Natural killer cell treated with Interleukin-12 subunit alpha and Interleukin-12 subunit beta and Interleukin-15 and Interleukin-18, amount 100 ng/mL, for 72 hours (primary cell): Measurements from ENCODE around the gene UBE2Q2. TPM values are rescaled to one million over a fixed set of nuclear protein-coding genes. Genes with fewer than 3 reads are reported as not detected.
"Not testable (repeated sequence)": the region's sequence is repeated elsewhere in the genome, so short reads cannot be mapped to it uniquely, and the experiment has no call there.

Experiments
- ATAC-seq, 2 donors: fragments of 150-1000 bp; cut with Tn5 transposase in 1 of 2; sonication (Bioruptor Pico), chemical (Tn5 transposase) in 1 of 2; 2 replicates each; pipeline ENCODE4 v1.10.0; 2021
- DNase-seq: peaks from one replicate; pipeline ENCODE4 v3.0.0; 2022; ENCODE audit warnings: low spot score
- H3K27ac Mint-ChIP-seq, 2 donors: 1 replicate in 1 of 2; 2 replicates in 1 of 2; pipeline ENCODE4 v1.8.0; 2022; ENCODE audit warnings: mixed read lengths in 2 of 2, mild to moderate bottlenecking in 1 of 2, moderate library complexity in 1 of 2
- H3K27me3 Mint-ChIP-seq, 2 donors: 1 replicate in 1 of 2; 2 replicates in 1 of 2; pipeline ENCODE4 v1.8.0; 2022; ENCODE audit warnings: mixed read lengths in 2 of 2
- H3K36me3 Mint-ChIP-seq: one replicate; pipeline ENCODE4 v1.8.0; 2022; ENCODE audit warnings: mixed read lengths
- H3K4me1 Mint-ChIP-seq, 2 donors: 1 replicate in 1 of 2; 2 replicates in 1 of 2; pipeline ENCODE4 v1.8.0; 2022; ENCODE audit warnings: low read depth in 2 of 2, mixed read lengths in 2 of 2, mild to moderate bottlenecking in 1 of 2
- H3K4me3 Mint-ChIP-seq: one replicate; pipeline ENCODE4 v1.8.0; 2022; ENCODE audit warnings: mixed read lengths
- H3K9me3 Mint-ChIP-seq: 2 replicates; pipeline ENCODE4 v1.8.0; 2022; ENCODE audit warnings: mixed read lengths
- total RNA-seq, 2 donors: library from RNA; stranded (reverse); gene quantifications; one replicate each; pipeline ENCODE4 v1.2.3, GENCODE V29; 2022

The UBE2Q2 gene
- total RNA-seq, 2 donors from 2014 or later, result 23.9 to 38.5 TPM

DNA sequence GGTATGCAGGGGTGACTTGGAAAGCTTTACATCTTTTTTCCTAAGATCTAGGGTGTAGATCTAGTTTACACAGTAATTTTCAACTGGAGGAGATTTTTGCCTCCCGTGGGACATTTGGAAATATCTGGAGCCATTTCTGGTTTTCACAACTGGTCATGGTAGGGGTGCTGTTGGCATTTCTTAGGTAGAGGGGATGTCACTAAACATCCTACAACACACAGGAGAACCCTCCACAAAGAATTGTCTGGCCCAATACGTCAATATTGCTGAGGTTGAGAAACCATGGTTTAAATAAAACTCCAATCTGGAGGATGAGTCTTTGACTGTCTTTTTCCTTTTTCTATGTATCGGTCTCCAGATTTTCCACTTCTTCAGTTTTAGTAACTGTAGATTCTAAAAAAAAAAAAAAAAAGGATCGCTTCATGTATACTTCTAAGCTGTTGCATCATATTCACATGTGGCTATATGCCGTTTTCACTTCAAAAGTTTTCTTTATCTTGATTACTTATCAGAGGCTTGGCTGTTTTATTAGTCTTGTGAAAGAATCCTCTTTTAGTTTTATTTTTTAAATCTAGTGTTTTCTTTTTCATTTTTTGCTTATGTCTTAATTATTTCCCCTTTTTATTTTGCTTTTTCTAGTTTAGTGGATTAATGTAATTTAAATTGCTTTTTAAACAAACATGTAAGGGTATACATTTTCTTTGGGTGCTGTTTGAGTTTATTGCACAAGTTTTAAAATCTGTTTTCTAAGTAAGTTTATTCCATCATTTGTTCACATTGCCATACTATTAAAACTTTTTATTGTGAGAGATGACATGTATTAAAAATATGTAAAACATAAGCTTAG lies 21.2 kb downstream of the UBE2Q2 start:
- ATAC-seq, result no peak
- peak overlapping the region in 1 of 2 donors; percentile 45 for H3K27ac Mint-ChIP-seq

DNA sequence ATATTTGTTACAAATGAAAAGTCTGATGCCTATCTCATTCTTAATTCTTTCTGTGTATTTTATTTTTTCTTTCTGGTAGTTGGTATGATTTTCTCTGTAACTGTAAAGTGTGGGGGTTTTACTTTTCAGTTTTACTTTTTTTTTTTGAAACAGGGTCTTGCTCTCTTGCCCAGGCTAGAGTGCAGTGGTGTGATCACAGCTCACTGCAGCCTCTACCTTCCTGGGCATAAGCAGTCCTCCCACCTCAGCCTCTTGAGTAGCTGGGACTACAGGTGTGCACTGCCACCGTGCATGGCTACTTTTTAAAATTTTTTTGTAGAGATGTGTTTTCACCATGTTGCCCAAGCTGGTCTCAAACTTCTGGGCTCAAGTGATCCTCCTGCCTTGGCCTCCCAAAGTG lies 22.8 kb downstream of the UBE2Q2 start:
- not testable (repeated sequence) for DNase-seq, H3K27me3 Mint-ChIP-seq, H3K9me3 Mint-ChIP-seq, ATAC-seq, H3K4me3 Mint-ChIP-seq, H3K36me3 Mint-ChIP-seq
- Mint-ChIP-seq H3K4me1 (peaks cover 28 to 33% of the 10 kb centered on the region in 2 donors), H3K27ac (peak overlapping the region in 1 of 2 donors; percentile 4)

More for the DNA sequence above, 21.2 kb downstream of the UBE2Q2 start:
- H3K9me3 Mint-ChIP-seq, result no peaks in the 10 kb centered on the region
- peaks cover 30 to 41% of the 10 kb centered on the region in 2 donors for H3K4me1 Mint-ChIP-seq
- H3K27me3 Mint-ChIP-seq, result no peaks in the 10 kb centered on the region
- DNase-seq, result no peak
- H3K36me3 Mint-ChIP-seq, result no peaks in the 10 kb centered on the region
- H3K4me3 Mint-ChIP-seq, result no peak overlapping the region

DNA sequence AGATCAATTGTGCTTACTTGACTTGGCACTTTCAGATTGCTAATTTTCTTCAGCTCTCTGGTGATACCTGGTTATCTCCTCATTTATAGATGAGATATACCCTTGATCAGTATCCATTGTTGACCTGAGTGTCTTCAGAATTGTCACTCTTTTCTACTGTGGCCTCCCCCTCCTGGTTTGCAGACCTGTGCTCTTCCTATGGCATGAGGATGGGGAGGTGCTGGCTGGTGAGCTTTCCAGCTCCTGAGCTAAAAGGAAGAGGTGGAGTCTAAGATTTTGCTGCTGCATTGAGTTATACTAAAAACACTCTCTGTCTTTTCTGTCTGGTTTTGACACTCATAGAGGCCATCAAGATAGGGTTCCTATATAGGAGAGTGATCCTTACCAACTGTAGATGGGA lies 23.7 kb downstream of the UBE2Q2 start:
- Mint-ChIP-seq H3K36me3 (no peaks in the 10 kb centered on the region), H3K4me1 (peaks cover 31 to 38% of the 10 kb centered on the region in 2 donors), H3K27ac (peak overlapping the region; percentile 38 to 76)

DNA sequence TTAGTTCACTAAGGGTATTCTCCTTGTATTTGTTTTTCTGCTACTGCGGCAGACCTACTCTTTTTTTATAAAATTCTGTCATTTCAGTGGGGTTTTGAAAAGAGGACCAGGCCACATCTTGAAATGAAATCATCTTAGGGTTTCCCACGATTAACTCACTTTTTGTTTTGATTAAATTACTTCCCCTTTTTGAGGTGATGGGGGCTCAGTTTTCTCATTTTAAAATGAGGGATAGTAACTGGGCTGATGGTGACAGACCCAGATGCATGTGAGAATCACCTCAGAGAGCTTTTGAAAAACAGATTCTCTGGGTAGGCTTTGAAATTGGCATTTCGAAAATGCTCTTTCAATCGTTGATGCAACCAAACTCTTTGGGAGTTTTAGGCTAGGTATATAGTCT lies 24.2 kb downstream of the UBE2Q2 start:
- ATAC-seq (no peak), DNase-seq (no peak)
- no peaks in the 10 kb centered on the region for H3K9me3 Mint-ChIP-seq
- H3K4me1 Mint-ChIP-seq, result peaks cover 32 to 40% of the 10 kb centered on the region in 2 donors
- peak overlapping the region; percentile 38 to 76 for H3K27ac Mint-ChIP-seq
- H3K4me3 Mint-ChIP-seq, result no peak overlapping the region
- H3K36me3 Mint-ChIP-seq, result no peaks in the 10 kb centered on the region
- H3K27me3 Mint-ChIP-seq, result no peaks in the 10 kb centered on the region

More for the DNA sequence above, 23.7 kb downstream of the UBE2Q2 start:
- no peak for ATAC-seq
- no peak overlapping the region for H3K4me3 Mint-ChIP-seq
- no peaks in the 10 kb centered on the region for H3K9me3 Mint-ChIP-seq
- H3K27me3 Mint-ChIP-seq, result no peaks in the 10 kb centered on the region
- no peak for DNase-seq

DNA sequence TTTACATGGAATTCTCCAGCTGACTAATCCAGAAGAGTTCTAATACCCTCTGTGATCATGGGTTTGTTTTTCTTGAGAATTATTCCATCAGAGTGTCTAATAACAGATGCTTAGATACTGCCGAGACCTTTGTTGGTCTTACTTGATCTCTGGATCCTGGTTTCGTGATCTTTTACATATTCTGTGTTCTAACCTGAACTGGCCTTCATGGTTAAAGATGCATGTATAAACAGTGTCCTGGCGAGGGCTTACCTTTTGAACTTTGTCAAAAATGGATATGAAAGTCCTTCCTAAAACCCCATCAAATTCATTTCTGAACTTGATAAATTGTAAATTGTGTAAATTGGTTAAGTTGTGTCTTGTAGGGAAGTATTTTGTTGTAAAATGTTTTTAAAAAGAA lies 24.8 kb downstream of the UBE2Q2 start:
- no peak for DNase-seq
- Mint-ChIP-seq H3K4me3 (no peak overlapping the region), H3K27ac (peak overlapping the region in 1 of 2 donors; percentile 76), H3K36me3 (peaks cover under 1% of the 10 kb centered on the region), H3K9me3 (no peaks in the 10 kb centered on the region), H3K4me1 (peaks cover 32 to 40% of the 10 kb centered on the region in 2 donors), H3K27me3 (no peaks in the 10 kb centered on the region)
- ATAC-seq, result no peak

DNA sequence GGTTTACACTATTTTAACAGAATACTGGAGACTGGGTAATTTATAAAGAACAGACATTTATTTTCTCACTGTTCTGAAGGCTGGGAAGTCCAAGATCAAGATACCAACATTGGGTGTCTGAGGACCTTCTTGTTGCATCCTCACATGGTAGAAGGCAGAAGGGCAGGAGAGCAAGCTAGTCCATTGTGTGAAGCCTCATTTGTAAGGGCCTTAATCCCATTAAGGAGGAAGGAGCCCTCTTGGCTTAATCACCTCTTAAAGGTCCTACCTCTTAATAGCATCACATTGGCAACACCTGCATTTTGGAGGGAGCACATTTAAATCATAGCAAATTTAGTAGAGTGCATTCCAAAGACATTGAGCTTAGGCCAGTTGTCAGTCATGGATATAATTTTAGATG lies 26.2 kb downstream of the UBE2Q2 start:
- peaks cover 33 to 51% of the 10 kb centered on the region in 2 donors for H3K4me1 Mint-ChIP-seq
- no peak overlapping the region for H3K4me3 Mint-ChIP-seq
- peaks cover 13% of the 10 kb centered on the region for H3K36me3 Mint-ChIP-seq
- H3K27ac Mint-ChIP-seq, result no peak overlapping the region
- DNase-seq, result no peak
- no peaks in the 10 kb centered on the region for H3K9me3 Mint-ChIP-seq
- ATAC-seq, result no peak
- no peaks in the 10 kb centered on the region for H3K27me3 Mint-ChIP-seq

DNA sequence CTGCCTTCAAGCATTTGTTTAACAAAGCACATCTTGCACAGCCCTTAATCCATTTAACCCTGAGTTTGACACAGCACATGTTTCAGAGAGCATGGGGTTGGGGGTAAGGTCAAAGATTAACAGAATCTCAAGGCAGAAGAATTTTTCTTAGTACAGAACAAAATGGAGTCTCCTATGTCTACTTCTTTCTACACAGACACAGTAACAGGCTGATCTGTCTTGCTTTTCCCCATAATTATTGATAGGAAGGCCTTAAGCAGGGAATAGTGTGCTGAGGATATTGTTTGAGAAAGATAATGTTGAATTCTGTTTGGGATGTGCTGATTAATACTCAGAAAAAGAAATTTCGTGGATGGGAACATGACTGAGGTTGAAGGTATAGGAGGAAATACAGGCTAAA lies 28.3 kb downstream of the UBE2Q2 start:
- Mint-ChIP-seq H3K27ac (peak overlapping the region in 1 of 2 donors; percentile 2), H3K36me3 (peaks cover 13% of the 10 kb centered on the region), H3K4me1 (peaks cover 24 to 32% of the 10 kb centered on the region in 2 donors)
- H3K4me3 Mint-ChIP-seq, H3K9me3 Mint-ChIP-seq, ATAC-seq, DNase-seq, H3K27me3 Mint-ChIP-seq: not testable (repeated sequence)

DNA sequence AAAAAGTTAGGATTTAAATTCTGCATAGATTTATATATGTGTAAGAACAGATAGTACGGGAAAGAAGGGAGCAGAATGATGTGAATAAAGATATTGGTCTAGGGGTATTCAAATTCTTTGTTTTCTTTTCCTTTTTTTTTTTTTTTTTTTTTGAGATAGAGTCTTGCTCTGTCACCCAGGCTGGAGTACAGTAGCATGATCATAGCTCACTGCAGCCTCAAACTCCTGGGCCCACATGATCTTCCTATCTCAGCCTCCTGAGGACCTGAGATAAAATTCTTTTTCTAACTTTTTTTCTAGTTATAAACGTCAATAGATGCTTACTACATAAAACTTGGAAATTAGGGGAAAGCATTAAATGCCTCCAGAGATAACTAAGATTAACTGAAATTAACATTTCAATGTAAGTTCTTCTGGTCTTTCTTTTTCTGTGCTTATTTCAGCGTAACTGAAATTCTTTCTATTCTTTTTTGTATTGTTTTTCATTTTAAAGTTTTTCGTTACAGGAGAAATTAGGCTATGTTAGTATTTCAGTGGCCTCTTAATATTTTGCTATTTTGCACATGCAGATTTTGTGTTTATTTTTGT lies 29.2 kb downstream of the UBE2Q2 start:
- peaks cover 15 to 24% of the 10 kb centered on the region in 2 donors for H3K4me1 Mint-ChIP-seq

DNA sequence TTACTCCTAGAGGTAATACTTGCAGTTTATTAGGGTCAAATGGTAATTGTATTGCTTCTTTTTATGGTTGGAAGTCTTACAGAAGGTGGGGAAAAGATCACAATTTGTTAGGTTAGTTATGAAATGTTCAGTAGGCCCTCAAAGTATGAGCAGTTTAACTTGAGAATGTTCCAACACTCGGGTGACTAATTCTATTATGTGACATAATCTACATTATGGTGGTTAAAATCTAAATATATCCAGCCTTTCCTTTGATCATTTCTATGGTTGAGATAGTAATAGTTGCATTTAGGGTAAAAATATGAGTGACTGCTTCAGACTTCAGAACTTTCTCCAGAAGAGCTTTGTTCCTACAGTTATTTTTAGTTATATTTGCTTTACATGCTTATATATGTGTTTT lies 40.8 kb downstream of the UBE2Q2 start:
- ATAC-seq (no peak), DNase-seq (no peak)
- Mint-ChIP-seq H3K9me3 (no peaks in the 10 kb centered on the region), H3K4me1 (peaks cover 5 to 7% of the 10 kb centered on the region in 2 donors), H3K4me3 (no peak overlapping the region), H3K27ac (no peak overlapping the region), H3K27me3 (no peaks in the 10 kb centered on the region), H3K36me3 (peaks cover 4% of the 10 kb centered on the region)

More for the DNA sequence above, 29.2 kb downstream of the UBE2Q2 start:
- Mint-ChIP-seq H3K27ac (peak overlapping the region in 1 of 2 donors; percentile 2), H3K9me3 (no peaks in the 10 kb centered on the region), H3K4me3 (no peak overlapping the region), H3K27me3 (no peaks in the 10 kb centered on the region), H3K36me3 (peaks cover 13% of the 10 kb centered on the region)
- ATAC-seq, result no peak
- DNase-seq, result no peak

DNA sequence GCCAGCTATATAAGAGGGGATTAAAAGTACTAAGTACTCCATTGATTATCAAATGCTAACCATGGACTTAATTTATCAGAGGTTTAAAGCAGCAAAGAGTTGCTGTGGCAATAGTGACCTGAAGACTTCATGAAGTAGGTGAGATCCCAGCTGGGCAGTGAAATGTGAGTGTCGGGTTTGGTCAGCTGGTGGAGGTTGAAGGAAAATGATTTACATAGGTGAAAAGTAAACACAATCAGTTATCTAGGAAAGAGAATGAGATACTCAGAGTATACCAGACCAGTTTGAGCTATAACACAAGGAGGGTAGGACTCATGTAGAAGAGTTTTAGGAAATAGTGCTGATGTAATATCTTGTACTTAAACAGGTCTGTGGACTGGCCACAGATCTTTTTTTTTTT lies 43.9 kb downstream of the UBE2Q2 start:
- Mint-ChIP-seq H3K4me3 (no peak overlapping the region), H3K4me1 (peaks cover 0 to 7% of the 10 kb centered on the region in 2 donors), H3K9me3 (no peaks in the 10 kb centered on the region), H3K27me3 (no peaks in the 10 kb centered on the region), H3K36me3 (peaks cover 4% of the 10 kb centered on the region), H3K27ac (no peak overlapping the region)
- DNase-seq, result no peak
- ATAC-seq, result no peak

DNA sequence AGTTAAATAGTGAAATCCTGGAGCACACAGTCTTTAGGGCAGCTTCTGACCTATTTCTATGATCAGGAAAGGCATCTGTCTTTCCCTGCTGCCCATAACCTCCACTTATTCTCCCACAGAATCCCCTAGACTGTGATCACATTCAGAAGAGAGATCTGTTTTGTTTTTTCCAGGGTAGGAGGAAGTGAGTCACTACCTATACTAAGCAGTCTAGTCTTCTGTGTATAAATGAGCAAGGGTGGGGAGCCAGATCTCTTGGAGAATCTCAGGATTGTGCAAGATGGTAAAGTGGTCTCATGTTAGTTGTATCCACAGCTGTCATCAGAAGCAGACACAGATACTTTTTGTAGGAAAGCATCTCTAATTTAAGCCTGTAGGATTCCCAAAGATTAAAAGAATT lies 48.6 kb downstream of the UBE2Q2 start:
- H3K4me3 Mint-ChIP-seq, result no peak overlapping the region
- no peak for DNase-seq
- peaks cover 8% of the 10 kb centered on the region for H3K36me3 Mint-ChIP-seq
- H3K9me3 Mint-ChIP-seq, result no peaks in the 10 kb centered on the region
- no peaks in the 10 kb centered on the region for H3K27me3 Mint-ChIP-seq
- peaks cover 4 to 7% of the 10 kb centered on the region in 2 donors for H3K4me1 Mint-ChIP-seq
- peak; percentile 43 to 46 for ATAC-seq
- peak overlapping the region in 1 of 2 donors; percentile 49 for H3K27ac Mint-ChIP-seq

DNA sequence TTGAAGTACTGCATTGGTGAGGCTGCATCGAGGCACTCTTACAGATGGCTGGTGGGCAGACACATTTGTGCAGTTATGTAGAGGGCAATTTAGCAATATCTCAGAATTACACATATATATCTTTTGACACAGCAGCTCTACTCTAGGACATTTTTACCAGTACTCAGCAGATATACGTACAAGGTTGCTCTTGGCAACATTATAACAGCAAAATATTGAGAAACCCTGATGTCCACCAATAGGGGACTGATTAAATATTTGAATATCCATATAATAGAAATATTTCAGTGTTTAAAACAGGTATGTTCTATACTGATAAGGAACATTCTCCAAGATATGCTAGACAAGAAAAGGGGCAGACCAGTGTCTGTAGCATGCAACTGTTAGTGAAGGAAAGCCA lies 52.5 kb downstream of the UBE2Q2 start:
- no peak overlapping the region for H3K27ac Mint-ChIP-seq
- H3K36me3 Mint-ChIP-seq, result peaks cover 4% of the 10 kb centered on the region
- no peak for DNase-seq

DNA sequence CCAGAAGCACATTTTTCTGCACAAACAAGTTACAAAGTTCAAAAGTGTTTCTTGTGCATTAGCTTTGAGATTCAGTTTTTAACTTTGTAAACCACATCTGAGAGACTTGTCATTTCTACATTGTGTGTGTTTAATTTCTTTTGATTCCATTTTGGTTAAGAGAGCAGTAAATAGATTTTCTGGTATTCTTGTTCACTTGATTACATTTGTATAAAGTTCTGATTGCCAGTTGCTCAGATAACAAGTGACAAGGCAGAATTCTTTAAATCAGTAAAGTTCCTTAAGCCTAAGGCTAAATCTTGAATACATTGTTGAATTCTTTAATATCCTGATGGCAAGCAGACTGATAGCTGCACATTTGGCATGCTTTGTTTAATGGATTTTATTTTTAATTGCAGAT lies 57.3 kb downstream of the UBE2Q2 start:
- ATAC-seq (no peak), DNase-seq (no peak)
- H3K27me3 Mint-ChIP-seq, result no peaks in the 10 kb centered on the region
- no peaks in the 10 kb centered on the region for H3K9me3 Mint-ChIP-seq
- no peak overlapping the region for H3K27ac Mint-ChIP-seq
- peaks cover 11 to 16% of the 10 kb centered on the region in 2 donors for H3K4me1 Mint-ChIP-seq
- no peak overlapping the region for H3K4me3 Mint-ChIP-seq
- H3K36me3 Mint-ChIP-seq, result no peaks in the 10 kb centered on the region

More for the DNA sequence above, 52.5 kb downstream of the UBE2Q2 start:
- no peaks in the 10 kb centered on the region for H3K9me3 Mint-ChIP-seq
- peaks cover 4% of the 10 kb centered on the region in 2 donors for H3K4me1 Mint-ChIP-seq
- no peak for ATAC-seq
- no peaks in the 10 kb centered on the region for H3K27me3 Mint-ChIP-seq
- H3K4me3 Mint-ChIP-seq, result no peak overlapping the region

DNA sequence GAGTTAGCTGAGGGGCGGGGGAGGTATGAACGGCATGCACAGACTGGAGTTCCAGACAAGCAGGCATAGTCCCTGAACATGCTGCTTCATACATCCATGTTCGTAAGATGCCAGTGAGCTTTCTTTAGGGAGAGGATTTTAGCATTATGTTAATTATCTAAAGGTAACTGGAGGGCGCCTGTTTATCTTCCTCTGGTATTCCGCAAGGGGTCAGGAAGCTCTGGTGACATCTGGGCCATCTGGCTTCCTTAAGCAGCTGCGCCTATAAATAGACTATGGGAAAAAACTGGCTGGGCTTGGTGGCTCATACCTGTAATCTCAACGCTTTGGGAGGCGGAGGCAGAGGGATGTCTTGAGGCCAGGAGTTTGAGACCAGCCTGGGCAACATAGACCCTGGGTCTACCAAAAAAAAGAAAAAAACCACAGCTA lies 58.9 kb downstream of the UBE2Q2 start:
- DNase-seq (no peak), ATAC-seq (no peak)
- H3K9me3 Mint-ChIP-seq, result no peaks in the 10 kb centered on the region
- no peaks in the 10 kb centered on the region for H3K27me3 Mint-ChIP-seq
- H3K4me3 Mint-ChIP-seq, result peak overlapping the region; percentile 95
- peaks cover 11 to 13% of the 10 kb centered on the region in 2 donors for H3K4me1 Mint-ChIP-seq
- H3K36me3 Mint-ChIP-seq, result no peaks in the 10 kb centered on the region
- H3K27ac Mint-ChIP-seq, result peak overlapping the region in 1 of 2 donors; percentile 73
